GM19239 (cell line): Measurements from ENCODE around the gene NFATC1.

Source experiments
- DNase-seq: peaks from one replicate; pipeline ENCODE4 v3.0.0; 2011; ENCODE audit warnings: low spot score; ENCODE audit not compliant: insufficient read length
- FAIRE-seq: peaks from 2 replicates; lab custom pipeline; 2011; peaks lifted over from hg19 to GRCh38; lab: Jason Lieb, UNC

The NFATC1 gene

GRCh38 chr18:79386547-79386946, 9.2 kb upstream of the NFATC1 start:
- FAIRE-seq = no peak
- DNase-seq = no peak

- FAIRE-seq (no peak), DNase-seq (no peak)
Observed at GRCh38 chr18:79387214-79387613, 8.5 kb upstream of the NFATC1 start.

- FAIRE-seq (no peak), DNase-seq (no peak)
Observed at GRCh38 chr18:79387615-79388014, 8.1 kb upstream of the NFATC1 start.

GRCh38 chr18:79388043-79388442, 7.7 kb upstream of the NFATC1 start:
- FAIRE-seq (no peak), DNase-seq (no peak)

- no peak for FAIRE-seq
- no peak for DNase-seq
Observed at GRCh38 chr18:79389689-79390088, 6.0 kb upstream of the NFATC1 start.

- DNase-seq = no peak
- FAIRE-seq = no peak
Observed at GRCh38 chr18:79392226-79392625, 3.5 kb upstream of the NFATC1 start.

- DNase-seq = no peak
- FAIRE-seq = no peak
Observed at GRCh38 chr18:79393181-79393634, 2.5 kb upstream of the NFATC1 start.

GRCh38 chr18:79393635-79394533, 1.8 kb upstream of the NFATC1 start:
- no peak for DNase-seq
- peak; percentile 28 for FAIRE-seq

- no peak for FAIRE-seq
- DNase-seq = no peak
Observed at GRCh38 chr18:79394534-79395307, 1.0 kb upstream of the NFATC1 start.

- no peak for FAIRE-seq
- DNase-seq = no peak
Observed at GRCh38 chr18:79395308-79395640, 456 bp upstream of the NFATC1 start.

- peak; percentile 33 for FAIRE-seq
- DNase-seq = no peak
Observed at GRCh38 chr18:79396431-79397246, 909 bp downstream of the NFATC1 start.

- no peak for DNase-seq
- no peak for FAIRE-seq
Observed at GRCh38 chr18:79397247-79397829, 1.6 kb downstream of the NFATC1 start.

GRCh38 chr18:79397830-79398761, 2.4 kb downstream of the NFATC1 start:
- no peak for FAIRE-seq
- no peak for DNase-seq

GRCh38 chr18:79399275-79400081, 3.7 kb downstream of the NFATC1 start:
- DNase-seq = no peak
- FAIRE-seq = peak; percentile 56

GRCh38 chr18:79400091-79400590, 4.4 kb downstream of the NFATC1 start:
- DNase-seq = no peak
- no peak for FAIRE-seq

- FAIRE-seq = peak; percentile 71
- peak; percentile 79 for DNase-seq
Observed at GRCh38 chr18:79400591-79401381, 5.1 kb downstream of the NFATC1 start.

GRCh38 chr18:79401494-79402208, 5.9 kb downstream of the NFATC1 start:
- DNase-seq (no peak), FAIRE-seq (no peak)
